GM23248 (cell line): Measurements from ENCODE around the gene CUX1. TPM values are rescaled to one million over a fixed set of nuclear protein-coding genes. Genes with fewer than 3 reads are reported as not detected.

Source experiments
- DNase-seq: peaks from one replicate; pipeline ENCODE4 v3.0.0-alpha.2; 2015
- H2AFZ ChIP-seq: fragments of 200-600 bp; sonication (generic); 2 replicates; pipeline ENCODE4 v1.6.1; 2016; ENCODE audit warnings: antibody characterized with exemption
- H3F3A ChIP-seq: fragments of 200-600 bp; sonication (generic); 2 replicates; pipeline ENCODE4 v1.6.1; 2016; ENCODE audit warnings: mild to moderate bottlenecking, antibody characterized with exemption, mixed run types; ENCODE audit not compliant: insufficient read depth
- H3K27ac ChIP-seq: fragments of 200-600 bp; sonication (generic); 2 replicates; pipeline ENCODE4 v1.5.1; 2016; ENCODE audit warnings: mild to moderate bottlenecking
- H3K27me3 ChIP-seq: fragments of 200-600 bp; sonication (generic); replicated peaks from 2 replicates; pipeline ENCODE4 v1.6.1; 2016; ENCODE audit warnings: mild to moderate bottlenecking; ENCODE audit not compliant: insufficient read depth
- H3K36me3 ChIP-seq: fragments of 200-600 bp; sonication (generic); 2 replicates; pipeline ENCODE4 v1.6.1; 2016; ENCODE audit warnings: low read depth, mild to moderate bottlenecking
- H3K4me1 ChIP-seq: fragments of 200-600 bp; sonication (generic); 2 replicates; pipeline ENCODE4 v1.6.1; 2016; ENCODE audit warnings: mild to moderate bottlenecking; ENCODE audit not compliant: insufficient read depth
- H3K4me2 ChIP-seq: fragments of 200-600 bp; sonication (generic); one replicate; pipeline ENCODE4 v1.6.1; 2016; ENCODE audit warnings: mild to moderate bottlenecking; ENCODE audit not compliant: unreplicated experiment
- H3K4me3 ChIP-seq: fragments of 200-600 bp; sonication (generic); 2 replicates; pipeline ENCODE4 v1.5.1; 2016; ENCODE audit warnings: mild to moderate bottlenecking
- H3K79me2 ChIP-seq: fragments of 200-600 bp; sonication (generic); 2 replicates; pipeline ENCODE4 v1.6.1; 2016; ENCODE audit warnings: mild to moderate bottlenecking; ENCODE audit not compliant: insufficient read depth
- H3K9ac ChIP-seq: fragments of 200-600 bp; sonication (generic); 2 replicates; pipeline ENCODE4 v1.6.1; 2016; ENCODE audit warnings: mild to moderate bottlenecking
- H3K9me2 ChIP-seq: fragments of 200-600 bp; sonication (generic); 2 replicates; pipeline ENCODE4 v1.6.1; 2016; ENCODE audit warnings: mixed run types, mild to moderate bottlenecking, moderate library complexity; ENCODE audit not compliant: insufficient read depth
- H3K9me3 ChIP-seq: fragments of 200-600 bp; sonication (generic); one replicate; pipeline ENCODE4 v1.6.1; 2017; ENCODE audit warnings: low read depth
- H4K20me1 ChIP-seq: fragments of 200-600 bp; sonication (generic); 2 replicates; pipeline ENCODE4 v1.6.0; 2016; ENCODE audit not compliant: insufficient read depth
- EZH2 ChIP-seq: fragments of 200-600 bp; sonication (generic); IDR thresholded peaks from 2 replicates; pipeline ENCODE4 v1.6.1; 2018; ENCODE audit warnings: antibody characterized with exemption, mild to moderate bottlenecking; ENCODE audit not compliant: insufficient read depth, poor library complexity, severe bottlenecking
- EZH2phosphoT487 ChIP-seq: fragments of 200-600 bp; sonication (generic); IDR thresholded peaks from 2 replicates; pipeline ENCODE4 v1.6.1; 2018; ENCODE audit warnings: antibody characterized with exemption, moderate library complexity, mild to moderate bottlenecking, low read depth; ENCODE audit not compliant: insufficient read depth
- WGBS, 2 experiments: methylation state at CpG; one replicate each; pipeline ENCODE4 v1.1.6; 2015 to 2017; ENCODE audit warnings: low lambda C conversion rate in 2 of 2, low coverage in 1 of 2; ENCODE audit errors: missing lambda C conversion rate in 2 of 2; 5-methylcytosine and 5-hydroxymethylcytosine counted together
- in situ Hi-C: fragments of 300-500 bp; cut with MboI; formaldehyde crosslinking; loops from 2 replicates; pipeline ENCODE4 v1.15.0; 2020
- polyA plus RNA-seq: library from polyadenylated mRNA; unstranded; fragments of >200 nt; fragmentation: Nextera tagmentation; extraction: Ambion mirVana; gene quantifications from 2 replicates; pipeline ENCODE4 v1.2.1, GENCODE V29; 2016
- total RNA-seq: library from RNA; depleted of rRNA; stranded (reverse); fragments of >200 nt; shearing (Covaris generic); gene quantifications from 2 replicates; pipeline ENCODE4 v1.2.3, GENCODE V29; 2014

CUX1 gene
- total and polyA plus RNA-seq, 2 experiments from 2014 or later: 30.2 to 34.9 TPM

DNA sequence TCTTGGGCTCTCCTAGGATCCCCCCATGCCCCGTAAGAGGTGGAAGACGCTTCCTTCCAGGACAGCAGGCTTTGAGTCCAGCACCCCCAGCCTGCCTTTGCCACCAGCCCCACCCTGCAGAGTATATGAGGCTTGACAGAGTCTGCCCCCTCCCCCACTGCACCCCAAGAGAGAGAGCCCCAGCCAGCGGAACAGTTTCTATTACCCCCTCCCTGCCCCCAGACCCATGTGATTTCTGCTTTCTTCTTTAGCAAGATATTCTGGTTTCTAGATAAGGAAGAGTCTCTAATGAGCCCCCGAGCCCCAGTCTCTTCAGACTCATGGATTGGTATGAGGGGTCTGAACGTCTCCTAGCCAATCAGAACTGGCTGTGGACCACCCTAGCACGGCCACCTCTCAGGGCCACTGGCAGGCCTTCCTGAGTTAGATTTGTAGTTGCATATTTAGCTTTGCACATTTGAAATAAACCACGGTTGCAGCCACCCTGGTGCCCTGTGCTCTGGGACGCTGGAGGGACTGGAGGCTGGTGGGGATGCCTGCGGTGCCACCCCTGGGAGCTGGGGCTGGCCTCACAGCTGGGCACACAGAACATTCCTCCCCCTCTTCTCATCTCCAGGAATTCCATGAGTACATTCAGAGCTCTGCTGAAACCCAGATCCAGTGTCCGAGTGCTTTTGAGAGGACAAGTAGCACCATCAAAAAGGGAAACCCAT is 466.2 kb downstream of the CUX1 start:
- H3K27me3 ChIP-seq: no peaks in the 10 kb centered on the region
- no peak overlapping the region for H3K4me2 ChIP-seq
- no peak overlapping the region for H3K9ac ChIP-seq
- H3K4me3 ChIP-seq: no peak overlapping the region
- no peaks in the 10 kb centered on the region for H3F3A ChIP-seq
- H3K36me3 ChIP-seq: no peaks in the 10 kb centered on the region
- no peak for DNase-seq
- 72 to 77% methylated on average over 9 to 10 of the region's 10 CpGs for WGBS, 2 experiments
- TF ChIP-seq EZH2 (no peak), EZH2phosphoT487 (no peak)
- no peaks in the 10 kb centered on the region for H3K9me2 ChIP-seq
- in situ Hi-C loops: loop anchor here (10.0 kb wide), 1 partner anchor 111 kb away; the partner anchor contains the start of gene PRKRIP1
- no peaks in the 10 kb centered on the region for H3K9me3 ChIP-seq
- no peaks in the 10 kb centered on the region for H3K4me1 ChIP-seq
- no peaks in the 10 kb centered on the region for H4K20me1 ChIP-seq
- H3K79me2 ChIP-seq: no peaks in the 10 kb centered on the region
- no peak overlapping the region for H2AFZ ChIP-seq
- H3K27ac ChIP-seq: no peak overlapping the region

- Histone ChIP-seq H3K9me2 (no peaks in the 10 kb centered on the region), H4K20me1 (no peaks in the 10 kb centered on the region), H3K27me3 (no peaks in the 10 kb centered on the region), H3F3A (no peaks in the 10 kb centered on the region), H3K9ac (no peak overlapping the region), H3K4me2 (no peak overlapping the region), H2AFZ (no peak overlapping the region), H3K27ac (no peak overlapping the region), H3K4me3 (no peak overlapping the region), H3K79me2 (no peaks in the 10 kb centered on the region), H3K36me3 (no peaks in the 10 kb centered on the region), H3K4me1 (no peaks in the 10 kb centered on the region), H3K9me3 (no peaks in the 10 kb centered on the region)
- no peak for DNase-seq
- 72 to 75% methylated on average over 7 to 12 of the region's 12 CpGs for WGBS, 2 experiments
- in situ Hi-C loops: loop anchor here (10.0 kb wide), 1 partner anchor 110 kb away; the partner anchor contains the start of gene PRKRIP1
- no peak for TF ChIP-seq EZH2
- no peak for TF ChIP-seq EZH2phosphoT487
Measured at GRCh38 chr7:102284399-102284798, 467.0 kb downstream of the CUX1 start.

GRCh38 chr7:102284891-102285539 is 467.6 kb downstream of the CUX1 start:
- DNase-seq: no peak
- Histone ChIP-seq H3K9me2 (no peaks in the 10 kb centered on the region), H3K9me3 (no peaks in the 10 kb centered on the region), H3F3A (no peaks in the 10 kb centered on the region), H3K79me2 (no peaks in the 10 kb centered on the region), H4K20me1 (no peaks in the 10 kb centered on the region), H3K4me1 (no peaks in the 10 kb centered on the region), H3K4me3 (no peak overlapping the region), H3K27me3 (no peaks in the 10 kb centered on the region), H3K9ac (no peak overlapping the region), H3K4me2 (no peak overlapping the region), H3K27ac (no peak overlapping the region), H2AFZ (no peak overlapping the region), H3K36me3 (no peaks in the 10 kb centered on the region)
- TF ChIP-seq EZH2phosphoT487 (no peak), EZH2 (no peak)
- WGBS, 2 experiments: 81% methylated on average over 17 to 19 of the region's 19 CpGs
- in situ Hi-C loops: loop anchor here (10.0 kb wide), 1 partner anchor 110 kb away; the partner anchor contains the start of gene PRKRIP1

- no peaks in the 10 kb centered on the region for H3K9me3 ChIP-seq
- in situ Hi-C loops: loop anchor here (10.0 kb wide), 1 partner anchor 109 kb away; the partner anchor contains the start of gene PRKRIP1
- no peaks in the 10 kb centered on the region for H3K27me3 ChIP-seq
- no peaks in the 10 kb centered on the region for H3K36me3 ChIP-seq
- TF ChIP-seq EZH2 (no peak), EZH2phosphoT487 (no peak)
- DNase-seq: no peak
- no peaks in the 10 kb centered on the region for H3F3A ChIP-seq
- H3K9ac ChIP-seq: peak overlapping the region; percentile 80
- peak overlapping the region; percentile 75 for H3K4me3 ChIP-seq
- peak overlapping the region; percentile 89; the same call in 1 of the 2 replicates for H2AFZ ChIP-seq
- H3K9me2 ChIP-seq: no peaks in the 10 kb centered on the region
- H3K27ac ChIP-seq: no peak overlapping the region
- no peaks in the 10 kb centered on the region for H3K79me2 ChIP-seq
- H3K4me2 ChIP-seq: peak overlapping the region; percentile 80
- no peaks in the 10 kb centered on the region for H3K4me1 ChIP-seq
- no peaks in the 10 kb centered on the region for H4K20me1 ChIP-seq
- 30 to 35% methylated on average over 12 to 19 of the region's 19 CpGs for WGBS, 2 experiments
Measured at GRCh38 chr7:102285540-102286236, 468.3 kb downstream of the CUX1 start.
